IPS DF 6.9 (cell line): ENCODE data around the gene MAFG.

Experiments used
- DNase-seq: peaks from one replicate; pipeline ENCODE4 v3.0.0-alpha.2; 2013; ENCODE audit warnings: low read depth, low spot score
- H3K27ac ChIP-seq: one replicate; pipeline ENCODE4 v1.5.1; 2013; ENCODE audit warnings: low read length, control low read depth
- H3K27me3 ChIP-seq: 2 replicates; pipeline ENCODE4 v1.6.1; 2013; ENCODE audit warnings: mild to moderate bottlenecking, low read length; ENCODE audit not compliant: control insufficient read depth, insufficient read depth
- H3K36me3 ChIP-seq: 2 replicates; pipeline ENCODE4 v1.6.1; 2013; ENCODE audit warnings: low read length; ENCODE audit not compliant: control insufficient read depth, insufficient read depth
- H3K4me1 ChIP-seq: 2 replicates; pipeline ENCODE4 v1.6.1; 2013; ENCODE audit warnings: low read length; ENCODE audit not compliant: control insufficient read depth, insufficient read depth
- H3K4me3 ChIP-seq: 2 replicates; pipeline ENCODE4 v1.5.1; 2013; ENCODE audit warnings: mild to moderate bottlenecking, low read length
- H3K9me3 ChIP-seq: 2 replicates; pipeline ENCODE4 v1.6.1; 2013; ENCODE audit warnings: low read length, inconsistent platforms; ENCODE audit not compliant: control insufficient read depth, insufficient read depth
- WGBS: extraction: QIAGEN DNeasy Blood & Tissue Kit; methylation state at CpG from one replicate; pipeline ENCODE4 v1.1.7; 2013; ENCODE audit warnings: mixed read lengths, missing lambda C conversion rate; ENCODE audit not compliant: insufficient read length, insufficient coverage; 5-methylcytosine and 5-hydroxymethylcytosine counted together

MAFG gene

GRCh38 chr17:81912441-81913309, 14.9 kb downstream of the MAFG start:
- Histone ChIP-seq H3K36me3 (peaks cover 33% of the 10 kb centered on the region), H3K4me1 (peaks cover 7% of the 10 kb centered on the region), H3K4me3 (no peak overlapping the region), H3K9me3 (no peaks in the 10 kb centered on the region), H3K27me3 (no peaks in the 10 kb centered on the region), H3K27ac (no peak overlapping the region)
- WGBS, result no CpG with 5 or more reads among the region's 32 CpGs
- DNase-seq, result no peak

GRCh38 chr17:81911969-81912368, 15.6 kb downstream of the MAFG start:
- Histone ChIP-seq H3K36me3 (peaks cover 39% of the 10 kb centered on the region), H3K4me3 (no peak overlapping the region; the same call in 1 of the 2 replicates), H3K4me1 (peaks cover 6% of the 10 kb centered on the region), H3K9me3 (no peaks in the 10 kb centered on the region), H3K27ac (no peak overlapping the region), H3K27me3 (no peaks in the 10 kb centered on the region)
- no peak for DNase-seq
- WGBS, result no CpG with 5 or more reads among the region's 19 CpGs

- Histone ChIP-seq H3K36me3 (peaks cover 39% of the 10 kb centered on the region), H3K27me3 (no peaks in the 10 kb centered on the region), H3K27ac (no peak within 1 kb of the TSS), H3K9me3 (no peaks in the 10 kb centered on the region), H3K4me1 (peaks cover 5% of the 10 kb centered on the region), H3K4me3 (peak within 1 kb of the TSS; percentile 80)
- WGBS, result no CpG with 5 or more reads among the region's 84 CpGs
- no peak for DNase-seq
These were observed 16.1 kb downstream of the MAFG start, which contains the start of gene PCYT2 for GRCh38 chr17:81911277-81911961. TSS of gene PCYT2 (minus strand) at chr17:81911399. CDS start at chr17:81911355, 44 bp downstream.

- H3K4me1 ChIP-seq, result peaks cover 5% of the 10 kb centered on the region
- peak overlapping the region; percentile 80 for H3K4me3 ChIP-seq
- WGBS, result no CpG with 5 or more reads among the region's 55 CpGs
- no peak for DNase-seq
- no peaks in the 10 kb centered on the region for H3K9me3 ChIP-seq
- H3K36me3 ChIP-seq, result peaks cover 39% of the 10 kb centered on the region
- H3K27me3 ChIP-seq, result no peaks in the 10 kb centered on the region
- H3K27ac ChIP-seq, result no peak overlapping the region
These were observed 16.7 kb downstream of the MAFG start for GRCh38 chr17:81910840-81911276.

- no peaks in the 10 kb centered on the region for H3K9me3 ChIP-seq
- no peak for DNase-seq
- no CpG with 5 or more reads among the region's 23 CpGs for WGBS
- H3K4me3 ChIP-seq, result peak overlapping the region; percentile 80
- peaks cover 5% of the 10 kb centered on the region for H3K4me1 ChIP-seq
- no peaks in the 10 kb centered on the region for H3K27me3 ChIP-seq
- H3K36me3 ChIP-seq, result peaks cover 36% of the 10 kb centered on the region
- no peak overlapping the region for H3K27ac ChIP-seq
These were observed 17.3 kb downstream of the MAFG start for GRCh38 chr17:81909966-81910839.

- no peak overlapping the region for H3K4me3 ChIP-seq
- H3K27ac ChIP-seq, result no peak overlapping the region
- no peak for DNase-seq
- WGBS, result no CpG with 5 or more reads among the region's 12 CpGs
- no peaks in the 10 kb centered on the region for H3K9me3 ChIP-seq
- peaks cover 29% of the 10 kb centered on the region for H3K36me3 ChIP-seq
- peaks cover 5% of the 10 kb centered on the region for H3K4me1 ChIP-seq
- no peaks in the 10 kb centered on the region for H3K27me3 ChIP-seq
These were observed 18.3 kb downstream of the MAFG start for GRCh38 chr17:81909231-81909630.

- Histone ChIP-seq H3K4me1 (peaks cover 5% of the 10 kb centered on the region), H3K36me3 (peaks cover 25% of the 10 kb centered on the region)
These were observed 18.7 kb downstream of the MAFG start for GRCh38 chr17:81908793-81909192.

GRCh38 chr17:81907219-81908145, 20.1 kb downstream of the MAFG start:
- no CpG with 5 or more reads among the region's 26 CpGs for WGBS
- H3K36me3 ChIP-seq, result peaks cover 19% of the 10 kb centered on the region
- no peaks in the 10 kb centered on the region for H3K27me3 ChIP-seq
- H3K27ac ChIP-seq, result no peak overlapping the region
- DNase-seq, result no peak
- peaks cover 6% of the 10 kb centered on the region for H3K4me1 ChIP-seq
- H3K4me3 ChIP-seq, result no peak overlapping the region
- no peaks in the 10 kb centered on the region for H3K9me3 ChIP-seq

More at GRCh38 chr17:81908793-81909192, 18.7 kb downstream of the MAFG start:
- Histone ChIP-seq H3K27ac (no peak overlapping the region), H3K9me3 (no peaks in the 10 kb centered on the region), H3K27me3 (no peaks in the 10 kb centered on the region), H3K4me3 (no peak overlapping the region)
- DNase-seq, result no peak
- no CpG with 5 or more reads among the region's 11 CpGs for WGBS

GRCh38 chr17:81906476-81907218, 20.9 kb downstream of the MAFG start:
- Histone ChIP-seq H3K9me3 (no peaks in the 10 kb centered on the region), H3K4me3 (no peak overlapping the region), H3K27ac (no peak overlapping the region), H3K4me1 (peaks cover 8% of the 10 kb centered on the region), H3K27me3 (no peaks in the 10 kb centered on the region), H3K36me3 (peaks cover 16% of the 10 kb centered on the region)
- no peak for DNase-seq
- WGBS, result no CpG with 5 or more reads among the region's 15 CpGs
